Activated CD8-positive, alpha-beta memory T cell treated with anti-CD3 and anti-CD28 coated beads, Interleukin-2, amount 50 U/mL, for 4 hours (primary cell): ENCODE data around the gene MYOF.
A peak's percentile ranks its signal among the peaks of the same experiment; 100 is the strongest.

Source experiments
- DNase-seq: peaks from one replicate; pipeline ENCODE4 v3.0.0-alpha.2; 2020

MYOF gene, protein sequence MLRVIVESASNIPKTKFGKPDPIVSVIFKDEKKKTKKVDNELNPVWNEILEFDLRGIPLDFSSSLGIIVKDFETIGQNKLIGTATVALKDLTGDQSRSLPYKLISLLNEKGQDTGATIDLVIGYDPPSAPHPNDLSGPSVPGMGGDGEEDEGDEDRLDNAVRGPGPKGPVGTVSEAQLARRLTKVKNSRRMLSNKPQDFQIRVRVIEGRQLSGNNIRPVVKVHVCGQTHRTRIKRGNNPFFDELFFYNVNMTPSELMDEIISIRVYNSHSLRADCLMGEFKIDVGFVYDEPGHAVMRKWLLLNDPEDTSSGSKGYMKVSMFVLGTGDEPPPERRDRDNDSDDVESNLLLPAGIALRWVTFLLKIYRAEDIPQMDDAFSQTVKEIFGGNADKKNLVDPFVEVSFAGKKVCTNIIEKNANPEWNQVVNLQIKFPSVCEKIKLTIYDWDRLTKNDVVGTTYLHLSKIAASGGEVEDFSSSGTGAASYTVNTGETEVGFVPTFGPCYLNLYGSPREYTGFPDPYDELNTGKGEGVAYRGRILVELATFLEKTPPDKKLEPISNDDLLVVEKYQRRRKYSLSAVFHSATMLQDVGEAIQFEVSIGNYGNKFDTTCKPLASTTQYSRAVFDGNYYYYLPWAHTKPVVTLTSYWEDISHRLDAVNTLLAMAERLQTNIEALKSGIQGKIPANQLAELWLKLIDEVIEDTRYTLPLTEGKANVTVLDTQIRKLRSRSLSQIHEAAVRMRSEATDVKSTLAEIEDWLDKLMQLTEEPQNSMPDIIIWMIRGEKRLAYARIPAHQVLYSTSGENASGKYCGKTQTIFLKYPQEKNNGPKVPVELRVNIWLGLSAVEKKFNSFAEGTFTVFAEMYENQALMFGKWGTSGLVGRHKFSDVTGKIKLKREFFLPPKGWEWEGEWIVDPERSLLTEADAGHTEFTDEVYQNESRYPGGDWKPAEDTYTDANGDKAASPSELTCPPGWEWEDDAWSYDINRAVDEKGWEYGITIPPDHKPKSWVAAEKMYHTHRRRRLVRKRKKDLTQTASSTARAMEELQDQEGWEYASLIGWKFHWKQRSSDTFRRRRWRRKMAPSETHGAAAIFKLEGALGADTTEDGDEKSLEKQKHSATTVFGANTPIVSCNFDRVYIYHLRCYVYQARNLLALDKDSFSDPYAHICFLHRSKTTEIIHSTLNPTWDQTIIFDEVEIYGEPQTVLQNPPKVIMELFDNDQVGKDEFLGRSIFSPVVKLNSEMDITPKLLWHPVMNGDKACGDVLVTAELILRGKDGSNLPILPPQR (N-terminal part only)

DNA sequence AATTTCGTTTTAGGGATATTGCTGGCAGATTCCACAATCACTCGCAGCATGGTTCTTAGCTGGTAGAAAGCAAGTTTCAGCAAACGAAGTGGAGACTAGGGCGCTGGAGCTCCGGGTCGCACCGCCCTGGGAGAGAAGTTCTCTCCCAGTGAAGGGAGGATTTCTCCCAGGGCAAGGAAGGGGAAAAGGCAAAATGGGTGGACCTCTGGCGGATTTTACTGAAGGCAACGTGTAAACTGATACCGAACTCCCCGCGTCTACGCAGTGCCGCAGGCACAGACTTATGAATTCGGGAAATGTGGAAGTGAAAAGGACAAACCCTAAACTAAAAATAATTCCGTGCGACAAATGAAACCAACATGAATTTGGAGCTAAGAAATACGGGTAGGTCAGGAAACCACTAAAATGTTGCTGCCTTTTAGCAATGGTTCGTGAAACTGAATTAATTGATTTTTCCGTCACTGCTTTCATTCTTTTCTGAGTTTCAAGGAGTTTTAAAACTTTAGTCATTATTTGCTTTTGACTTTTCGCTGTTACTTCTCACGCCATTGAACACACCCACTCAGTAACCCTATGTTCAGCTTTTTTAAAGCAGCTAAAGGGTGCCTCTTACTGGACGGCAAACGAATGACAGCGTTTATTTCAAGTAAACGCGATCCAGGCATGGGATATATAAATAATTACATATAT is at the start of gene MYOF:
Gene MYOF, minus strand, starts transcription at position 190 of the 690 bp plus-strand sequence. Its CDS starts 140 bp downstream, at position 50.
- peak; percentile 39 for DNase-seq

DNA sequence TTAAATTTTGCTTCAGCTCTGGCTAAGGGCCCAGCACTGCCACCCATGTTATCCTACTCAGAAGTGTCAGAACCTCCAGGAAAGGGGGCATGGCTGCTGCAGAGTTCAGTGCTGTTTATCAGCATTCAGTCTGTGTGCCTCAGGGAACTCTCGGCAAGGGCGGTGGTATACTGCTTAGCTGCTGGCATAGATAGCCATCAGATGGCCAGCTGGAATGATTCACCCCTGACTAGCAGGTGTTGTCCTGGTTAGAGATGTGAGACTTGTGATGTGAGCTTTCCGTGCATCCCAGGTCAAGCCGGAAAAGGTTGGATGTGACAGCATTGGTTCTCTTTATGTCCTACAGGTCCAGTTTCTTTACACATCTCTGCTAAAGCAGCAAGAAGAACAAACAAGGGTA is 36.4 kb upstream of the MYOF start:
- no peak for DNase-seq

DNA sequence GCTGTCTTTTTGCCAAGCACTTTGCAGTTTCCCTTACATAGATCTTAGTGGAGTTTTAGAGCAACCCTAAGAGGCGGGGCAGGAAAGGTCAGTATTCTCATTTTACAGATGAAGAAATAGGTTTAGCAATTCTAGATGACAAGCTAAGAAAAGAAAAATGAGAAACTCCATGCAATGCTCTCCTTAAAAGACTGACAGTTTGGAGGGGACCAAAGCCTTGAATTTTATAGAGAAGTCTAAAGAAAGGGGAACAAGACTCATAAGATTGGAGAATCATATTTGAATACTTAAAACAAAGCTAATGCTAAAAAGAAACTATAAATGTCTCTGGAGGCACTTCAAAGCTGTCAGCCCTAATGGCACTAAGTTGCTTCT is 33.9 kb upstream of the MYOF start:
- no peak for DNase-seq

DNA sequence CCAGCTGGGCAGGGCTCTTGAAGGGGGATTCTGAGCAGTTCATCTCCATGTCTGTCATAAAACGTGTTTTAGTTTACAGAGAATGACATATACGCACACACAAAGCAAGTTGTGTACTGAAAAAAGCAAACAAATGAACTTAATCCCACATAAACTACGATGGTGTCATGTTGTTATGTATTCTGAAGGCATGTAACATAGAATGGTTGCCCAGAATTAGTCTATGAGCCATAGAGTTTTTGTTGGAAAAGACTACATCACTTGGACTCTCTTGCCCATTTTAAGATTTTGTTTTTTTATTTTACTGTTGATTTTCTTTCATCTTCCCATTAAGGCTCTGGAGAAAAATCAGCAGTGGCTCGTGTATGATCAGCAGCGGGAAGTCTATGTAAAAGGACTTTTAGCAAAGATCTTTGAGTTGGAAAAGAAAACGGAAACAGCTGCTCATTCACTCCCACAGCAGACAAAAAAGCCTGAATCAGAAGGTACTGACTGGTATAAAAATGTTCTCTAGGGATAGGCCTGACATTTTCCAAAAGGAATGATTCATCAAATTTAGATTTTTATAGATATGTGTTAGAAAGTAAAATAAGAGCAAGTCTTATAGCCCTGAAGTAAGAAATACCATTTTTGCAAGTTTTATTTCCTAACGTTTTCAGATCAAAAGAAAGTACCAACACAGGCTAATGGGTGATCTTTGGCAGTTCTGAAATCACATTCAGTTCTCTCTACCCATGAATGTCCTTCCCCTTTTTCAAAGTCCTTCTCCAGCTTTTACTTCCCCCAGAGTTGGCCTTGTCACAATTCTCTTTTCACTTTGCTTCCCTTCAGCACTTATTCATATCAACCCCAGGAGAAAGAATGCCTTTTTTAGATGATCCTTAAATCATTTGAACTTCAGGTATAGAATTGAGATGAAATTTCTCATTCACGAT is 33.2 kb upstream of the MYOF start:
- DNase-seq = no peak

DNA sequence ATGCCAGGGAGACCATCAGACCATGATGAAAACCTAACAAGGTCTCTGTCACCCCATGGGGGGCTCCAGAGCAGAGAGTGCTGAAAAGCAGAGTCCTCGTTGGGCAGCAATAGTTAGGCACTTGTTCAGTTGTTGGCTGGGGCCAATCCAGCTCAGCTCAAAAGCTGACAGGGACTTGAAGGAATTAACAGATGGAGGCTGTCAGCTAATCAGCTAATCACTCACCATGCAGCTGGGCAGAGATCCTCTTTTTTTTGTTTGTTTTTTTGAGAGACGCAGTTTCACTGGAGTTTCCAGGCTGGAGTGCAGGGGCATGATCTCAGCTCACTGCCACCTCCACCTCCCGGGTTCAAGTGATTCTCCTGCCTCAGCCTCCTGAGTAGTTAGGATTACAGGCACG is 32.4 kb upstream of the MYOF start:
- DNase-seq = no peak

DNA sequence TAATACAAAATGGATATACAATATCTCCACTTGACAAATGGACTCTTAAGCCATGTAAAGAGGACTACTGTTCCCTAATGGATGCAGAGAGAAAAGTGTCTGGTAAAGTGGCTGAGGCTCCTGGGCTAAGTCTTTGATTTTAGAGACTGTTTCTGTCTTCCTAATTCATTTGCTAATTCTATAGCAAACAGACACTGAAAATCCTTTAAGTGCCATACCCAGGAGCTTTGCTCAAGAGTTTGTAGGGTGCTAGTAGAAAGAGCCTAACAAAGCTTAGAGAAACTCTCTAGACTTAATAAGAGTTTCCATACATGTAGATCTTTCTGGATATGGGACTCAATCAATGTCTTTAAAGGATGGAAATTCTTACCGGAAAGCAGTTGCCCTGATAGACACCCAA is 31.0 kb upstream of the MYOF start:
- DNase-seq = no peak

DNA sequence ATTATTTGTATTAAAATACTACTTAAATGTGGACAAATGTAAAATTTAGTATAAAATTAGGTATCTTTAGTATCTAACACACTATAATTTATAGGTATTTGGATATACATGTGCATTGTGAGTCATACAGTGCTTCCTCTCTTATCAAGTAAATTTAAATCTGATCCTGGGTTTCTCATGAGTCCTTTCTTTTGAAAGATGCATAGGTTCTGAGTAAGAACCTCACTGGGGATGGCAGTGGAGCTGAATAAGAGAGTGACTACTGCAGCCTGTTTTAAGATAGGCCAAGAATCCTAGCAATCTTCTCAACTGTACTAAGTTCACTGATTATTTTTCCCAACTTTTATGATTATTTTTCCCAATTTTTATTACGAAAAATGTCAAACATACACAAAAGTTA is 30.4 kb upstream of the MYOF start:
- no peak for DNase-seq

DNA sequence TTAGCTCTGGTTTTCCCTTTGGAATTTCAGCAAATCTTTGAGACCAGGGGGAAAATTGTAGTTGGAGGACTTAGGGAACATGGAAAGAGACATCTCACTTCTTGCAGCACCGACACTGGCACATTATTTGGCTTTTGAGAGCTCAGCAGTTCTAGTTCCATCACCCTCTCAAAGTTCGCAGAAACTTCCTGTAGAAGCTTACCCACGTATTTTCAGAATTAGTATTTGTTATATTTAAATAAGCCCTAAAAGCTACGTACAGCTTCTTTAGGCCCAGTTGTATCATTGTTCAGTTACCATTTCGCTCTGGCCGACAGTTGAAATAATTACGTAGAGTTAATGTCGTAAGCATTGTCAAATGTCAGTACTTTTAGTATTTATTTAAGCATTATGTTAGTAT is 27.7 kb upstream of the MYOF start:
- DNase-seq = no peak

DNA sequence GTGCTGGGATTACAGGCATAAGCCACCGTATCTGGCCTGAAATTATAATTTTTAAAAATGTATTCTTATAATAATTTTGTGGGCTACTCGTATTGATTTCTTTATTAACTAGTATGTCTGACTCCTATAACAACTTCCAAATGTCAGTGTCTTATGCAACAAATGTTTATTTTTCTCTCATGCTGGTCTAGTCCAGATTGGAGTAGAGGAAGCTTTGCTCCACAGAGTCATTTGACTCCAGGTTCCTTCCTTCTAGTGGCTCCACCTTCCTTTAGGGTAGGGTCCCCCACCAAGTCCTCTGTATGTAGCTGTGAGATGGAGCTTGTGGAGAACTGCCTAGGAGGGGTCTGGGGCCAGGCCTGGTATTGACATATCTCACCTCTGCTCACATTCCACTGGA is 22.9 kb upstream of the MYOF start:
- DNase-seq = no peak

DNA sequence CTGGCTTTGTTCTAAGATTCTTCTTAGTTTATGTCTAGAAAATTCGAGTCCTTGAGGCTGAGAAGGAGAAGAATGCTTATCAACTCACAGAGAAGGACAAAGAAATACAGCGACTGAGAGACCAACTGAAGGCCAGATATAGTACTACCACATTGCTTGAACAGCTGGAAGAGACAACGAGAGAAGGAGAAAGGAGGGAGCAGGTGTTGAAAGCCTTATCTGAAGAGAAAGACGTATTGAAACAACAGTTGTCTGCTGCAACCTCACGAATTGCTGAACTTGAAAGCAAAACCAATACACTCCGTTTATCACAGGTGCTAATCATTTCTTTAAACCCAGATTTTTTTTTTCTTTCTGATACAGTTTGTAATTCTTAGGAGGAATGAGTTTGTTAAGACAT is 20.9 kb upstream of the MYOF start:
- DNase-seq = no peak

DNA sequence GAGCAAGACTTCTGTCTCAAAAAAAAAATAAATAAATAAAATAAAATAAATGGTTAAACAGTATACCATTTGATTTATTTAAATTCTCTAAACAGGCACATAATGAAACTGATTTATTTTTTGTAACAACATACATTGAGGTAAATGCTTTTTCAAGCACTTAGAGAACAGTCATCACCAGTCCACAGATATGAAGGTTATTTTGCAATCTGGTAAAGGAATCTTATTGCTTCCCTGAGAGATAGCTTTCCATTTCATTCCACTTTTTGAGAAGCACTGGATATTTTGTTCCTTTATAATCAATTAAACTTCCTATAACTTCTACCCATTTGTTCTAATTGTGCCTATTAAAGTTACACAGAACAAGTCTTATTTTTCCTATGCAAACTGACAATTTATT is 19.5 kb upstream of the MYOF start:
- no peak for DNase-seq

DNA sequence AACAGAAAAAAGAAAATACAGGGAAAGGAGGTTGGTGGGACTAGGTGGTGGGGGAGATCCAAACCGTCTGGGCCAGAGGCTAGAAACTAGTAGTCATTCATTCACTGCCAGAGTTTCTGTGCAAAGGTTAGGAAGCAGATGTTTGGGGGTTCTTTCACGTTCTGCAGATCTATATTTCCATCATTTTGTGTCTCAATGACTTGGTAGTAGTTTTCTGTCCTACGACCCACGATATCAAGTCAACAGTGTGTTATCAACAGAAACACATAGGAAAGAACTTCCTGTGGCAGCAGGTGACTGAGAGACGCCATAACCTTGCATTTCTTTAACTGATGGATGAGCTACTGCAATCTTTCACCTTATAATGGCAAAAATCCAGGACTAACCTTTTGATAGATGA is 16.0 kb upstream of the MYOF start:
- no peak for DNase-seq

DNA sequence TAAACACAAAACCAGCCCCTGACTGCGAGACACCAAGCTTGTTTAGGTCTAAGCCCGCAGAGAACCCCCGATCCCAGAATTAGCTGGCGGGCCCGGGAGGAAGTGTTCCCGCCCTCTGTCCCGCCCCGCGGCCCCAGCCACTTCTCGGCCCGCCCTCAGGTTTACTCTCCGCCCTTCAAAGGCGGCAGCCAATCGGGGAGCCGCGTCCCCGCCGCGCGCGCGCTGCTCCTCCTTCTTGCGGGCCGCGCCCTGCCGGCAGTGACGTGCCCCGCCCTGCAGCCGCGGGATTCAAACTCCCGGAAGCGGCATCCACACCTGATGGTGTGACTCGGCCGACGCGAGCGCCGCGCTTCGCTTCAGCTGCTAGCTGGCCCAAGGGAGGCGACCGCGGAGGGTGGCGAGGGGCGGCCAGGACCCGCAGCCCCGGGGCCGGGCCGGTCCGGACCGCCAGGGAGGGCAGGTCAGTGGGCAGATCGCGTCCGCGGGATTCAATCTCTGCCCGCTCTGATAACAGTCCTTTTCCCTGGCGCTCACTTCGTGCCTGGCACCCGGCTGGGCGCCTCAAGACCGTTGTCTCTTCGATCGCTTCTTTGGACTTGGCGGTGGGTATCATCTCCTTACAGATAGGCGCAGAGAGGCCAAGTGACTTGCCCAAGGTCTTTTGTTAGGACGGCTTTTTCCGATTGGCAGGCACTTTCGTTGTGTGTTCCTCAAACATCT is 14.3 kb upstream of the MYOF start, which contains the start of gene CEP55:
Gene CEP55, plus strand, starts transcription at position 291 of the 720 bp plus-strand sequence. CDS start 3,440 bp downstream, outside the sequence.
- DNase-seq = peak; percentile 94

DNA sequence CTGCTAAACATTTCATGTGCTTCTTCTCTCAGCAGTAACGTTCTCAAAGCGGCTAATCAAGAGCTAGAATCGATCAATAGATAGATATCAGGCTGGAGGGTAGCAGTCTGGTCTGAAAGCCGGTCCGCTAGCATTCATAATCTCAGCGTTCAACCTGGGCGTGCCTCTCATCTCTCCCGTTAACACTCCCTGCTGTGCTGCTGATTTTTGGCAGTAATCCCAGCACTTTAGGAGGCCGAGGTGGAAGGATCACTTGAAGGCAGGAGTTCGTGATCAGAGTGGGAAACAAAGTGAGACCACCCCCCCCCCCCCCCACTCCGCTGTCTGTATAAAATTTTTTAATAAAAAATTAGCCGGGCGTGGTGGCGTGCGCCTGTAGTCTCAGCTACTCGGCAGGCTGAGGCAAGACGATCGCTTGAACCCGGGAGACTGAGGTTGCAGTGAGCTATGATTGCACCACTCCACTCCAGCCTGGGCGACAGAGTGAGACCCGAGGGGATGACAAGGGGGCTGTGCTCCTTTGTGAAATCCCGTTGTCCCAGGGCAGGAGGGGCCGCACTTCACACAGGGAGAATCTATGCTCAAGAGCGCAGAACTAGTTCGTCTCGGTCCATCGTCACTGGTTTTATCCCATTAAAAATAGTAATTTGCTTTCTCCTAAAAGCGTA is 13.7 kb upstream of the MYOF start:
- peak; percentile 18 for DNase-seq

DNA sequence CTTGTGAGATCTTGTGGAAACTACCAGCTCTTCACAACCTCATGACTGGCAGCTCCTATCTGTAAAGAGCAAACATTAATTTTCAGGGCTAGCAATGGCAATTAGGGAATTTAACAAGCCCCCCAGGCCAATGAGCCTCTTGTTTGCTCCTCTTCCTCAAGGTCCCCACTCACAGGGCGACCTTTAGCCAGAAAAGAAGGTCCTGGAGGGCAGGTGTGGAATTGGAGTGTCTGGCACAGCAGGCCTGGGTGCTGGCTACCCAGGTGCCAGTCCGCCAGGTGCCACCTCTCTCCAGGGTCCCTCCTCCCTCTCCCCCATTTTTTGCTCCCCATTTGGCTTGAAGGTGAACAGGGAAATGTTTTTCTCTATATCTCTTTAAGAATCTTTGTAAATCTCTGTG is 12.4 kb upstream of the MYOF start:
- DNase-seq = no peak

DNA sequence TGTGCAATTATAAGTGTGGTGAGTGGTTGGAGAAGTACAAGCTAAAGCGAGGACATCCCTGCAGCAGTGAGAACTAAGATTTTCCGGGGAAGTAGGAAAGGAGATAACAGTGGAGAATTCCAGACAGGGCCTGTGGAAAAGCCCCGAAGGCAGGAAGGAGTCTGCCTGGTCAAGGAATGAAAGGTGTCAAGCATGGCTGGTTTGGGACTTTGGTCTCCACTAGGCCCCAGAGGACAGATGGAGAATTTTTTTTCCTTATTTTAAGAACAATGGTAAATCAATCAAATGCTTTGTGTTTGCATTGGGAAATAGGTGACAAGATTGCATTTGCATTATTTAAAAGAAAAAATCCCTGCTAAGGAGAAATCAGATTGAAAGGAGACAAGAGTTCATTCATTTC is 11.0 kb upstream of the MYOF start:
- no peak for DNase-seq

DNA sequence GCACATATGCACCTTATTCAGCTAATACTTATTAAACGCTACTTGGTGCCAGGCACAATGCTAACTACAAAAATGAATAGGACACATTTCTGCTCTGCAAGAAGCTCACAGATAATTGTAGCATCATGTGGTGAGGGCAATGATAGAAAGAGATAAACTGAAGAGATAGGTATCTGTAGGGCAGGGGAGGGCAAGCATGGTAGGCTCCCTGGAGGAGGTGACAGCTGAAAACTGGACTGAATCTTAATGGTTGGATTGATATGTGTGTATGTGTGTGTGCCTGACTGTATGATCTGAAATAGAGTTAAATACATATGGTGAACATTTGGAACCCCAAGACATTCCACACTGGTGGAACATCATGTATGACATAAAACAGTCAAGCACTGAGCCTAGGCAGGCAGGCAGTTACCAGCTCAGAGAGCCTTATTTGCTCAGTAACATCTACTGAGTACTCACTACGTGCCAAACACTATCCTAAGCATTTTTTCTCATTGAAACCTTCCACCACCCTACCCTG is 9.5 kb upstream of the MYOF start:
- DNase-seq = no peak

DNA sequence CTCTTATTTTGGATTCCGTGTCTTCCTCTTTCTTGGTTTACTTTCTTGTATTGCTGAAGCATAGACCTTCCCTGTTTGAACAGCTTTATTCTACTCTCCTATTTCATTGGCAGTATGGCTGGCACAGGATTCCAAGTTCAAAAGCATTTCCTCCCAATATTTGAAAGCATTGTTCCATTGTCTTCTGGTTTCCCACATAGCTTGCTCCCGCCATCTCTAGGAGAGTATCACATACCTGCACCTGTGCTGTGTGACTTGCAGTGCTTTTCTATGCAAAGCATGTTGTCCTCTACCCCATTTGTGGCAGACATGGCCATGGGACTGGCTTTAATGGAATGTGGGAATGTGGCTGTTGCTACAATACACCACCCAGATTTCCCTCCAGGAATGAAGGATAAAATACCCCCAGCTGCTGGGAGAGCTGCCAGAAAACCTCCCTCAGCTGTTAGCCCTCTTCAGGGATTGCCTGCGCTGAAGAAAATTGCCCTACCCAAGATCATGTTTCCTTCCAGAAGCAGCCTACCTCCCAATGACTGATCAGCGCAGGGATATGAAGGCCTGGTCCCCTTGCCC is 6.9 kb upstream of the MYOF start:
- DNase-seq = no peak

DNA sequence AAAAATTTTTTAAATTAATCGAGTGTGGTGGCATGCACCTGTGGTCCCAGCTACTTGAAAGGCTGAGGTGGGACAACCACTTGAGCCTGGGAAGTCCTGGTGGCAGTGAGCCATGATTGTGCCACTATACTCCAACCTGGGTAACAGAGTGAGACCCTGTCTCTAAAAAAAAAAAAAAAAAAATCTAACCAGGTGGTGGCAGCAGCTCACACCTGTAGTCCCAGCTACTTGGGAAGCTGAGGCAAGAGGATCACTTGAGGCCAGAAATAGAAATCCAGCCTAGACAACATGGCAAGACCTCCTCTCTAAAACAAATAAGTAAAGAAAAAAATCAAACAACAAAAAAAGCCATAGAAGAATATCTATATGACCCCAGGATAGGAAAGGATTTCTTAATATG is 3.6 kb upstream of the MYOF start:
- no peak for DNase-seq
